PC-9 (cell line): ENCODE data around the gene MED13L. TPM values are rescaled to one million over a fixed set of nuclear protein-coding genes. Genes with fewer than 3 reads are reported as not detected.

Experiments used
- BruUV-seq: library from RNA; stranded (reverse); fragments of 400-500 nt; replicated peaks from 2 replicates; lab custom pipeline; 2021; lab: Mats Ljungman, UMichigan
- CTCF ChIA-PET: fragments of 300-600 bp; sonication (Branson Sonifier 250); formaldehyde crosslinking; loops from one replicate; lab custom pipeline; 2022; ENCODE audit warnings: antibody characterized with exemption; lab: Charles Lee
- POLR2A ChIA-PET: fragments of 300-600 bp; sonication (Branson Sonifier 250); formaldehyde crosslinking; loops from one replicate; lab custom pipeline; 2022; ENCODE audit warnings: antibody characterized with exemption; ENCODE audit not compliant: unreplicated experiment; lab: Charles Lee
- DNase-seq, 2 experiments: peaks; one replicate each; pipeline versions ENCODE4 v3.0.0 to v3.0.0-alpha.2; 2015 to 2022; ENCODE audit warnings: mixed read lengths in 1 of 2
- H2AFZ ChIP-seq: fragments of 200-600 bp; sonication (generic); 2 replicates; pipeline ENCODE4 v1.8.1; 2017; ENCODE audit warnings: antibody characterized with exemption
- H3F3A ChIP-seq: fragments of 200-600 bp; sonication (generic); 2 replicates; pipeline ENCODE4 v1.8.1; 2017; ENCODE audit warnings: antibody characterized with exemption, mild to moderate bottlenecking, low read depth; ENCODE audit not compliant: insufficient read depth
- H3K27ac ChIP-seq: fragments of 200-600 bp; sonication (generic); 2 replicates; pipeline ENCODE4 v1.6.1; 2016; ENCODE audit warnings: mixed run types
- H3K27me3 ChIP-seq: fragments of 200-600 bp; sonication (generic); 2 replicates; pipeline ENCODE4 v1.6.1; 2016; ENCODE audit warnings: low read depth, mixed run types; ENCODE audit not compliant: insufficient read depth
- H3K36me3 ChIP-seq: fragments of 200-600 bp; sonication (generic); 2 replicates; pipeline ENCODE4 v1.6.1; 2016; ENCODE audit warnings: low read depth, mixed run types
- H3K4me1 ChIP-seq: fragments of 200-600 bp; sonication (generic); replicated peaks from 2 replicates; pipeline ENCODE4 v1.6.1; 2016; ENCODE audit warnings: mixed run types; ENCODE audit not compliant: insufficient read depth
- H3K4me2 ChIP-seq: fragments of 200-600 bp; sonication (generic); 2 replicates; pipeline ENCODE4 v1.6.1; 2017; ENCODE audit warnings: mixed run types
- H3K4me3 ChIP-seq: fragments of 200-600 bp; sonication (generic); 2 replicates; pipeline ENCODE4 v1.6.1; 2016; ENCODE audit warnings: mixed run types
- H3K79me2 ChIP-seq: fragments of 200-600 bp; sonication (generic); 2 replicates; pipeline ENCODE4 v1.6.1; 2017; ENCODE audit warnings: low read depth, mixed run types
- H3K9me2 ChIP-seq: fragments of 200-600 bp; sonication (generic); 2 replicates; pipeline ENCODE4 v1.8.1; 2017; ENCODE audit warnings: mild to moderate bottlenecking; ENCODE audit not compliant: insufficient read depth
- H3K9me3 ChIP-seq: fragments of 200-600 bp; sonication (generic); 2 replicates; pipeline ENCODE4 v1.8.1; 2016; ENCODE audit warnings: low read depth; ENCODE audit not compliant: insufficient read depth
- H4K20me1 ChIP-seq: fragments of 200-600 bp; sonication (generic); 2 replicates; pipeline ENCODE4 v1.8.1; 2017; ENCODE audit not compliant: insufficient read depth
- CTCF ChIP-seq: fragments of 200-600 bp; sonication (generic); conservative IDR thresholded peaks from 2 replicates; pipeline ENCODE4 v1.6.1; 2017; ENCODE audit warnings: mixed run types, antibody characterized with exemption, mild to moderate bottlenecking, moderate library complexity
- EZH2 ChIP-seq: fragments of 200-600 bp; sonication (generic); IDR thresholded peaks from 2 replicates; pipeline ENCODE4 v1.8.0; 2017; ENCODE audit warnings: antibody characterized with exemption, low read depth
- intact Hi-C: fragments of 100-400 bp; cut with micrococcal nuclease; formaldehyde crosslinking; loops from one replicate; pipeline ENCODE4 v1.10.0; 2022; ENCODE audit not compliant: unreplicated experiment
- total RNA-seq: library from RNA; stranded (reverse); gene quantifications from 2 replicates; pipeline ENCODE4 v1.2.3, GENCODE V29; 2021

Gene MED13L
- total RNA-seq, 1 experiment from 2014 or later = 89.5 TPM

GRCh38 chr12:116128779-116129178, 148.7 kb downstream of the MED13L start:
- H3K79me2 ChIP-seq = peaks cover 95% of the 10 kb centered on the region
- H3K27me3 ChIP-seq = no peaks in the 10 kb centered on the region
- H3K9me2 ChIP-seq = no peaks in the 10 kb centered on the region
- H4K20me1 ChIP-seq = peaks cover 84% of the 10 kb centered on the region
- no peak overlapping the region for H3K4me2 ChIP-seq
- no peaks in the 10 kb centered on the region for H3F3A ChIP-seq
- no peak for DNase-seq
- intact Hi-C loops = no loop called here
- peaks cover 12% of the 10 kb centered on the region; the same call in 1 of the 2 replicates for H3K4me1 ChIP-seq
- H3K27ac ChIP-seq = no peak overlapping the region
- CTCF ChIA-PET = no interaction called here
- POLR2A ChIA-PET = no interaction called here
- BruUV-seq = no TSS peak
- H3K9me3 ChIP-seq = no peaks in the 10 kb centered on the region
- H3K4me3 ChIP-seq = no peak overlapping the region
- no peak overlapping the region for H2AFZ ChIP-seq
- TF ChIP-seq CTCF (no peak), EZH2 (no peak)
- no peaks in the 10 kb centered on the region for H3K36me3 ChIP-seq

- H3K4me1 ChIP-seq = peaks cover 10% of the 10 kb centered on the region; the same call in 1 of the 2 replicates
- ChIA-PET POLR2A (no interaction called here), CTCF (interaction anchor here (0.6 kb wide), 1 partner anchor 99 kb away, joined by 5 read pairs; no protein-coding TSS in a partner anchor)
- H3K9me3 ChIP-seq = no peaks in the 10 kb centered on the region
- no peaks in the 10 kb centered on the region for H3F3A ChIP-seq
- peaks cover 95% of the 10 kb centered on the region for H3K79me2 ChIP-seq
- no peak for DNase-seq
- TF ChIP-seq CTCF (no peak), EZH2 (no peak)
- no TSS peak for BruUV-seq
- no peaks in the 10 kb centered on the region for H3K36me3 ChIP-seq
- no peaks in the 10 kb centered on the region for H3K27me3 ChIP-seq
- peaks cover 84% of the 10 kb centered on the region for H4K20me1 ChIP-seq
- intact Hi-C loops = no loop called here
- H3K4me3 ChIP-seq = no peak overlapping the region
- no peaks in the 10 kb centered on the region for H3K9me2 ChIP-seq
- no peak overlapping the region for H3K4me2 ChIP-seq
- H3K27ac ChIP-seq = no peak overlapping the region
- H2AFZ ChIP-seq = no peak overlapping the region
Measured at GRCh38 chr12:116127859-116128258, 149.6 kb downstream of the MED13L start.

GRCh38 chr12:116126610-116127009, 150.9 kb downstream of the MED13L start:
- no peak overlapping the region for H3K4me2 ChIP-seq
- CTCF ChIA-PET = no interaction called here

More at GRCh38 chr12:116126610-116127009, 150.9 kb downstream of the MED13L start:
- no TSS peak for BruUV-seq
- Histone ChIP-seq H3K4me3 (no peak overlapping the region), H3K9me3 (no peaks in the 10 kb centered on the region), H3K4me1 (peaks cover 17% of the 10 kb centered on the region), H3K27me3 (no peaks in the 10 kb centered on the region), H3K27ac (no peak overlapping the region), H3K36me3 (no peaks in the 10 kb centered on the region), H3K9me2 (no peaks in the 10 kb centered on the region), H3F3A (no peaks in the 10 kb centered on the region), H3K79me2 (peaks cover 95% of the 10 kb centered on the region), H4K20me1 (peaks cover 82% of the 10 kb centered on the region), H2AFZ (no peak overlapping the region)
- intact Hi-C loops = no loop called here
- POLR2A ChIA-PET = no interaction called here
- TF ChIP-seq EZH2 (no peak), CTCF (no peak)
- no peak for DNase-seq
